ENCODE data around the gene OTOF. TPM values are rescaled to one million over a fixed set of nuclear protein-coding genes. Genes with fewer than 3 reads are reported as not detected.

Gene OTOF
- polyA plus RNA-seq, 1 of the 3 experiments (the other 2 are of a cell fraction): not detected

GRCh38 chr2:26477126-26477910 lies 606 bp downstream of the OTOF start:
- Histone ChIP-seq H2AFZ (ENCODE audit: low read depth) (peak overlapping the region; percentile 35; the same call in 1 of the 2 replicates), H3K4me2 (no peak overlapping the region)
- TF ChIP-seq, protein P1, sequence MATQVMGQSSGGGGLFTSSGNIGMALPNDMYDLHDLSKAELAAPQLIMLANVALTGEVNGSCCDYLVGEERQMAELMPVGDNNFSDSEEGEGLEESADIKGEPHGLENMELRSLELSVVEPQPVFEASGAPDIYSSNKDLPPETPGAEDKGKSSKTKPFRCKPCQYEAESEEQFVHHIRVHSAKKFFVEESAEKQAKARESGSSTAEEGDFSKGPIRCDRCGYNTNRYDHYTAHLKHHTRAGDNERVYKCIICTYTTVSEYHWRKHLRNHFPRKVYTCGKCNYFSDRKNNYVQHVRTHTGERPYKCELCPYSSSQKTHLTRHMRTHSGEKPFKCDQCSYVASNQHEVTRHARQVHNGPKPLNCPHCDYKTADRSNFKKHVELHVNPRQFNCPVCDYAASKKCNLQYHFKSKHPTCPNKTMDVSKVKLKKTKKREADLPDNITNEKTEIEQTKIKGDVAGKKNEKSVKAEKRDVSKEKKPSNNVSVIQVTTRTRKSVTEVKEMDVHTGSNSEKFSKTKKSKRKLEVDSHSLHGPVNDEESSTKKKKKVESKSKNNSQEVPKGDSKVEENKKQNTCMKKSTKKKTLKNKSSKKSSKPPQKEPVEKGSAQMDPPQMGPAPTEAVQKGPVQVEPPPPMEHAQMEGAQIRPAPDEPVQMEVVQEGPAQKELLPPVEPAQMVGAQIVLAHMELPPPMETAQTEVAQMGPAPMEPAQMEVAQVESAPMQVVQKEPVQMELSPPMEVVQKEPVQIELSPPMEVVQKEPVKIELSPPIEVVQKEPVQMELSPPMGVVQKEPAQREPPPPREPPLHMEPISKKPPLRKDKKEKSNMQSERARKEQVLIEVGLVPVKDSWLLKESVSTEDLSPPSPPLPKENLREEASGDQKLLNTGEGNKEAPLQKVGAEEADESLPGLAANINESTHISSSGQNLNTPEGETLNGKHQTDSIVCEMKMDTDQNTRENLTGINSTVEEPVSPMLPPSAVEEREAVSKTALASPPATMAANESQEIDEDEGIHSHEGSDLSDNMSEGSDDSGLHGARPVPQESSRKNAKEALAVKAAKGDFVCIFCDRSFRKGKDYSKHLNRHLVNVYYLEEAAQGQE (IDR thresholded peaks at IDR 0.05; ENCODE audit: low read depth, low read length): no peak
- TF ChIP-seq, protein P2, sequence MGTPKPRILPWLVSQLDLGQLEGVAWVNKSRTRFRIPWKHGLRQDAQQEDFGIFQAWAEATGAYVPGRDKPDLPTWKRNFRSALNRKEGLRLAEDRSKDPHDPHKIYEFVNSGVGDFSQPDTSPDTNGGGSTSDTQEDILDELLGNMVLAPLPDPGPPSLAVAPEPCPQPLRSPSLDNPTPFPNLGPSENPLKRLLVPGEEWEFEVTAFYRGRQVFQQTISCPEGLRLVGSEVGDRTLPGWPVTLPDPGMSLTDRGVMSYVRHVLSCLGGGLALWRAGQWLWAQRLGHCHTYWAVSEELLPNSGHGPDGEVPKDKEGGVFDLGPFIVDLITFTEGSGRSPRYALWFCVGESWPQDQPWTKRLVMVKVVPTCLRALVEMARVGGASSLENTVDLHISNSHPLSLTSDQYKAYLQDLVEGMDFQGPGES (IDR thresholded peaks at IDR 0.05; ENCODE audit: low read depth, low read length): no peak
- no peak for TF ChIP-seq USF1 (IDR thresholded peaks at IDR 0.05; ENCODE audit: borderline replicate concordance, low read depth)
- TF ChIP-seq TAF1 (IDR thresholded peaks at IDR 0.05; ENCODE audit: borderline replicate concordance, low read depth, low read length): no peak
- TF ChIP-seq FOXJ3 (CRISPR knock-in tag; IDR thresholded peaks at IDR 0.05): no peak

DNA sequence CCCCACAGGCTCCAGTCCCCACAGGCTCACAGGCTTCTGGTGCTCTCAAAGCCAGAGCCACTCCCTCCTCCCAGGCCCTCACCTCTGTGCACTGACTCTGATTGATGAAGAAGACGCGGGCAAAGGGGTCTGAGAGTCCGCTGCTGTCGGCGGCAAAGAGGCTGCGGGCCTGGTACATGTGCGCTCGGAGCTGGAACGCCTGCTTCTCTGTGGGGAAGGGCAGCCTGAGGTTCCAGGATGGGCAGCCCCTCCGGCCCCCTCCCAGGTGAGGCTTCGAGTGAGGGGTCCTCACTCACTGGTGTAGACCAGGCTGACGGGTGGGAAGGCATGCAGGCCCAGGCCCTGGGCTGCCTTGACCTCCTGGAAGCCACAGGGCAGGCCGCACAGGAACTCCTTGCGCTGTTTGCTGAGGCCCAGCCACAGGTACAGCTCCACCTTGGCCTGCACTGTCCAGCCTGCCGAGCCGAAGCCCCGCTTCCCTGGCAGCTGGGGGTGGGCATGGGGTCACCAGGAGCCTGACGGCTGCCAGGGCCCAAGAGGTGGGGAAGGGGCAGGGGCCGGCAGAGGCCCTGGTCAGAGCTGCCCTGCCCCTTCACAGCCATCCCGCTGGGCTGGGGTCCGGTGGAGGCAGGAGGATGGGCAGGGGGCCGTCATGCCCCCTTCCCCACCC lies 2.0 kb downstream of the OTOF start:
- ChIA-PET CTCF (interaction anchor here (1.3 to 1.5 kb wide), 2 partner anchors 26 to 102 kb away, joined by 3 to 5 read pairs; no protein-coding TSS in a partner anchor), POLR2A (no interaction called here)
- 64% methylated on average over 4 of the region's 22 CpGs for WGBS (ENCODE audit: low lambda C conversion rate)
- H3F3A ChIP-seq (replicated peaks; ENCODE audit: insufficient read depth): peaks cover 4% of the 10 kb centered on the region
- no peak overlapping the region for H3K4me3 ChIP-seq (ENCODE audit: low read depth in 2 of 2, low read length in 1 of 2)
- H3K27me3 ChIP-seq (ENCODE audit: insufficient read depth): no peaks in the 10 kb centered on the region
- H3K9me2 ChIP-seq: no peaks in the 10 kb centered on the region
- H3K79me2 ChIP-seq (ENCODE audit: insufficient read depth): no peaks in the 10 kb centered on the region
- no peak overlapping the region for H2AFZ ChIP-seq (ENCODE audit: low read depth)
- H3K4me1 ChIP-seq (ENCODE audit: control insufficient read depth in 1 of 2, insufficient read depth in 2 of 2, low read depth in 1 of 2, low read length in 1 of 2): peaks cover 0 to 9% of the 10 kb centered on the region in 2 experiments; a peak in 1 of 4 replicates
- no peak overlapping the region for H3K9ac ChIP-seq
- no peak overlapping the region for H3K4me2 ChIP-seq
- no peaks in the 10 kb centered on the region for H3K36me3 ChIP-seq (replicated peaks in 1 of 2; ENCODE audit: control insufficient read depth in 1 of 2, insufficient read depth in 2 of 2, low read length in 1 of 2)
- no peak overlapping the region for H3K27ac ChIP-seq (ENCODE audit: low read depth in 2 of 2, low read length in 1 of 2)
- TF ChIP-seq TCF12 (IDR thresholded peaks at IDR 0.05): no peak
- TF ChIP-seq, protein P3, sequence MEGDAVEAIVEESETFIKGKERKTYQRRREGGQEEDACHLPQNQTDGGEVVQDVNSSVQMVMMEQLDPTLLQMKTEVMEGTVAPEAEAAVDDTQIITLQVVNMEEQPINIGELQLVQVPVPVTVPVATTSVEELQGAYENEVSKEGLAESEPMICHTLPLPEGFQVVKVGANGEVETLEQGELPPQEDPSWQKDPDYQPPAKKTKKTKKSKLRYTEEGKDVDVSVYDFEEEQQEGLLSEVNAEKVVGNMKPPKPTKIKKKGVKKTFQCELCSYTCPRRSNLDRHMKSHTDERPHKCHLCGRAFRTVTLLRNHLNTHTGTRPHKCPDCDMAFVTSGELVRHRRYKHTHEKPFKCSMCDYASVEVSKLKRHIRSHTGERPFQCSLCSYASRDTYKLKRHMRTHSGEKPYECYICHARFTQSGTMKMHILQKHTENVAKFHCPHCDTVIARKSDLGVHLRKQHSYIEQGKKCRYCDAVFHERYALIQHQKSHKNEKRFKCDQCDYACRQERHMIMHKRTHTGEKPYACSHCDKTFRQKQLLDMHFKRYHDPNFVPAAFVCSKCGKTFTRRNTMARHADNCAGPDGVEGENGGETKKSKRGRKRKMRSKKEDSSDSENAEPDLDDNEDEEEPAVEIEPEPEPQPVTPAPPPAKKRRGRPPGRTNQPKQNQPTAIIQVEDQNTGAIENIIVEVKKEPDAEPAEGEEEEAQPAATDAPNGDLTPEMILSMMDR (IDR thresholded peaks at IDR 0.05): no peak
- DNase-seq: no peak
- H3K9me3 ChIP-seq: no peaks in the 10 kb centered on the region
- no peaks in the 10 kb centered on the region for H4K20me1 ChIP-seq (ENCODE audit: insufficient read depth)

More at GRCh38 chr2:26477126-26477910, 606 bp downstream of the OTOF start:
- CTCF ChIA-PET: interaction anchor here (1.3 to 2.5 kb wide), 4 partner anchors 10 to 101 kb away, joined by 4 to 8 read pairs (median 4); no protein-coding TSS in a partner anchor
- H3F3A ChIP-seq (replicated peaks; ENCODE audit: insufficient read depth): no peaks in the 10 kb centered on the region
- DNase-seq: no peak
- no peaks in the 10 kb centered on the region for H3K79me2 ChIP-seq (ENCODE audit: insufficient read depth)
- no peaks in the 10 kb centered on the region for H4K20me1 ChIP-seq (ENCODE audit: insufficient read depth)
- POLR2A ChIA-PET: no interaction called here
- H3K4me1 ChIP-seq (ENCODE audit: control insufficient read depth in 1 of 2, insufficient read depth in 2 of 2, low read depth in 1 of 2, low read length in 1 of 2): peaks cover 0 to 9% of the 10 kb centered on the region in 2 experiments; a peak in 1 of 4 replicates
- whole genome bisulfite sequencing (ENCODE audit: low lambda C conversion rate): 81% methylated on average over 30 of the region's 33 CpGs
- H3K36me3 ChIP-seq (replicated peaks in 1 of 2; ENCODE audit: control insufficient read depth in 1 of 2, insufficient read depth in 2 of 2, low read length in 1 of 2): no peaks in the 10 kb centered on the region
- H3K27ac ChIP-seq (ENCODE audit: low read depth in 2 of 2, low read length in 1 of 2): no peak overlapping the region
- H3K9me2 ChIP-seq: no peaks in the 10 kb centered on the region
- H3K9ac ChIP-seq: no peak overlapping the region
- H3K4me3 ChIP-seq (ENCODE audit: low read depth in 2 of 2, low read length in 1 of 2): no peak overlapping the region
- H3K9me3 ChIP-seq: no peaks in the 10 kb centered on the region
- no peaks in the 10 kb centered on the region for H3K27me3 ChIP-seq (ENCODE audit: insufficient read depth)

All from SK-N-SH (cell line).